Stimulated activated naive CD8-positive, alpha-beta T cell treated with anti-CD3 and anti-CD28 coated beads, Interleukin-15, Interleukin-2, amounts not matched to agents 100 U/mL and 50 U/mL, for 24 hours (primary cell): ENCODE measurements around the gene SEMA4A.
"Not testable (repeated sequence)": the region's sequence is repeated elsewhere in the genome, so short reads cannot be mapped to it uniquely, and the experiment has no call there.

ENCODE experiments used
- ATAC-seq: fragments of 150-1000 bp; cut with Tn5 transposase; one replicate; pipeline ENCODE4 v1.10.0; 2021
- DNase-seq: peaks from one replicate; pipeline ENCODE4 v3.0.0; 2021

Gene SEMA4A

DNA sequence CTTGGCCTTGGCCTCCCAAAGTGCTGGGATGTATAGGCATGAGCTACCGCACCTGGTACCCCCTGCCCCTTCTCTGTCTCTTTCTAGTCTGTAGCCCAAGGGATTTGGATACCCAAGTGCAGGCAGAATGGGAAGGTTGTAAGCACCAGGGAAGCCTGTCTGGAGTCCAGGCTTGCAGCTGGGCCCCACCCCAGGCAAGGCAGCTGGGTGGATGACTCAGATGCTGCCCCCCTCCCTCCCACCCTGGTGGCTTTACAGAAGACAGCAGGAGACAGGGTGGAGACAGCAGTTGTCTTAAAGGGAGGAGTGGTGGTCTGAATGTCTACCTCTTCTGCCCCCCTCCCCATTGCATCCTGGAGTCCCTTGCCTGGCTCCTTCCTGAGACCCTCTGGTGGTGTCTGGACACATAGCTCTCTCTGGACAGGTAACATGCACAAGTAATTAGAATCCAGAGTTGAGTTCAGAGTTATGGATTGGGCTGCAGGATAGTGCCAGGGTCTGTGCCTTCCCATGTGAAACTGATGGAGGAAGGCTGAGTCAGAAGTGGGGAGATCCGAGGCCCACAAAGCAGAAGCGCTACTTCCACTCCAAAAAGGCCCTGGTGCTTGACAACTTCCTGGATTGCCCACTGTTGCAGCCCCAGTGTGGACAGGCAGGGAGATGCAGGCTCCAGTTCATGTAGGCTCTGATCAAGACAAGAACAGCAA is 33.7 kb upstream of the SEMA4A start:
- DNase-seq, result no peak
- no peak for ATAC-seq

DNA sequence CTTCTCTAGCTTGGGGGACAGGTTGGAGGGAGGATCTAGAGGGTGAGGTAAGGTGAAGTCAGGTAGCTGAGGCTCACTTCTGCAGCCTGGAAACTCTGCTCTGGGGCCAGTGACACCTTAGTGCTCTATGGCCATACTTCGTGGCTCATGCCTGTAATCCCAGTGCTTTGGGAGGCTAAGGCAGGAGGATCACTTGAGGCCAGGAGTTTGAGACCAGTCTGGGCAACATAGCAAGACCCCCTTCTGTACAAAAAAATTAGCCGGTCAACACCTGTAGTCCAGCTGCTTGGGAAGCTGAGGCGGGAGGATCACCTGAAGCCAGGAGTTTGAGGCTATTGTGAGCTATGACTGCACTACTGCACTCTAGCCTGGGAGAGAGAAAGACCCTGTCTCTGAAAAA is 33.1 kb upstream of the SEMA4A start:
- DNase-seq (no peak), ATAC-seq (no peak)

DNA sequence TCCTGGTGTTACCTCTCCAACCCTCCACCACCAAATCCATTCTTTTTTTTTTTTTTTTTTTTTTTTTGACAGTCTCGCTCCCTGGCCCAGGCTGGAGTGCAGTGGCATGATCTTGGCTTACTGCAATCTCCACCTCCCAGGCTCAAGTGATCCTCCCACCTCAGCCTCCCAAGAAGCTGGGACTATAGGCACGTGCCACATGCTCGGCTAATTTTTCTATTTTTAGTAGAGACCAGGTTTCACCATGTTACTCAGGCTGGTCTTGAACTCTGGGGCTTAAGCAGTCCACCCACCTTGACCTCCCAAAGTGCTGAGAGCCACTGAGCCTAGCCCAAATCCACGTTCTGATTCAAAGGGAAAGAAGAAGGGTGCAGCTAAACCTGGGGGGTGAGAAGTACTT is 32.4 kb upstream of the SEMA4A start:
- not testable (repeated sequence) for ATAC-seq, DNase-seq

DNA sequence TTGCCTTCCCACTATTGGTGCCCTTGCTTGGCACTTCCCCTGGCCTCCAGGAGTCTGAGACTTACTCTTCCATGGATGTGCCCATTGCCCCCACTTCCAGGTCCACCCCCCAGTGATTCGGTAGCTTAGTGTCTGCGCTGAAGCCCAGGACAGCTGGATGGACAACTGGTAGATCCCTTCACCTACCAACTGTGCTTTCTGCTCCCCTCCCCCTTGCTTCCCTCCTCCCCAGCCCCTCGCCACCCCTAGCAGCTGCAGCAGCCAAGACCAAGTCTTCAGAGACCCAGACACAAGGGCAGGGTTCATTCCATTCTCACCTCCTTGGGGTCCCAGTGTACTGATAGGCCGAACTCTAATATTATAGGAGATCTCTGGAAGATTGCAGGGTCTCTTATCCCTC is 31.9 kb upstream of the SEMA4A start:
- no peak for ATAC-seq
- DNase-seq, result no peak

DNA sequence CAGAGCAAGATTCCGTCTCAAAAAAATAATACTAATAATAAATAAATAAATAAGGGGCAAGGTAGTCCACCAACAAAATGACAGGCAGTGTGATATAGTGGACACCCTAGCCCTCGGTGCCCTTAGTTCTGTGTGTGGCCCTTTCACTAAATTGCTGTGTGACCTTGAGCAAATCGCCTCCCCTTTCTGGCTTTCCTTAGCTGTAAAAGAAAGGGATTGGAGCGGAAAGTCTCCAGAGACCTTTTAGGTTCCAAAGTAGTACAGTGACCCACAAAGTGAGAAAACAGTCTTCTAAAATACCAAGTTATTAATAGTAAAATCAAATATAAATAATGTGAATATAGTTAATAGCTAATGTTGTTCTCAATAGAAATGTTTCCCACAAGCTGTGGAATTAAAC is 31.3 kb upstream of the SEMA4A start:
- DNase-seq (no peak), ATAC-seq (no peak)

DNA sequence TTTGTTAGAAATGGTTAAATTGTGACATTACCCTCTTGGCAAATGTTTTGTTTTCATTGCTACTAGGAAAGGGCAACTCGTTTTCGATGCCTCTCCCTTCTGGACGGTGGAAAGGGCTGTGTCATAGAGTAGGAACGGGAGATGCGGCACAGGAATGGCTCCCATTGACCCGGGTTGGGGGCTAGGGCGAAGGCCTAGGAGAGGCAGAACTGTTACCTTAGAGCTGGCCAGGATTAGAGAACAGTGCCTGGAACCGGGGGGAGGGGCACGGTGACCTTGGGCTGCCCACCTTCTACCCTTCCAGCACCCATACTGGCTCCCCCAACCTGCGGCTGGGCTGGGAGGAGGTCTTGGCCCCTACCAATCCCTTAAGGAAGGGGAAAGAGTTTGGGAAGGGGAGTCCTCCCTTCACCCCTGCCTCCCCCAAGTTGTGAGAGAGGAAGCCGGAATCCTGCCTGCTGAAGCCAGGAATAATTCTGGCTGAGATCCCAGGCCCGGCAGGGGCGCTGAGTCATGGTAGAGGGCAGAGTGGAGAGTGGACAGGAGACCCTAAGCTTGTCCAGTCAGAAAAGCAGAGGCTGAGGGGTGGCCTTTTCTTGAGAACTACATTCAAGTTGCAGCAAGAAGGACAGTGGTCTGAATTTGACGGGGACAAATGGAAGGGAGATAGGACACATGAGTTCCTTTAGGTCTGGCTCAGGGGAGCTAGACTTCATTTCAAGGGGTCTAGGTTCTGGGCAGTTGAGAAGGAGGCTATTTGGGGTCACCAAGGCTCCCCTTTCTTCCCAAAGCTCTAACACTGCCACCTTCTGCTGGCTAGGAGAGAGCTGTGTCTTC is 30.6 kb upstream of the SEMA4A start:
- ATAC-seq (no peak), DNase-seq (no peak)

DNA sequence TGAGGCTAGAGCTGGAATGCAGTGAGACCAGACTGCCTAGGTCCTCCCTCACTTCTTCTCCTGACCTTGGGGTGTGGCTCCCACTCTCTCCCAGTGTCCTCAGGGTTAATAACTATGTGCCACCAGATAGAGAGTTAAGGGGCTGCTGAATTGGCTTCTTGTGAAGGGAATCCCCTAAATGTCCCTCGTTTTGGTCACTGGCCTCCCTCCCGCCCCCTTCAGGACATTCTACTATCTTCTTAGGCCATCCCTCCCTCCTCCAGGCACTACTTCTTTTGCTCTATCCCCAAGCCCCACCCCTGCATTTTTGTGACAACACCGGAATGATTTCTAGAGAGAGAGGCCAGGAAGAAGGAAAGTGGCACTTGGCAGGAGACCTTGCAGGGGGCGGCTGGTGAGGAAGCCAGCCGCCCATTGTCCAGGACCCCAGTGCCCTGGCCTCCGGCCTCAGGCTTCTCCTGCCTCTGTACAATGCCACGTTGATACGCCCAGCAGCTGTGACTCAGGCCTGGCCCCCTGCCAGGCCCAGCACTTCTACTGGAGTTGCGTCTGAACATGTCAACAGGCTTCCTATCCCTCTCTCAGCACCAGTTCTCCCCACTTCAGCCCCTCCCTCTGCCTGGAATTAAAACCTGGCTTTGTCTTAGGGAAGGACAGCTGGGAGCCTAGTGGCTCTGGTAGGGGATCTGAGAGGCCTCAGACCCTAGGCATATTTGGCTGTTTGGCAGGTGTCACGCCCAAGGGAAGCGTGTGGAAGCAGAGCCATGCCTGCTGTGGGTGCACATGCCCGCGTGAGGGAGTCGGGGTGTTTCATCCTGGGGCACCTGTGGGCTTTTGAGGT is 29.8 kb upstream of the SEMA4A start:
- DNase-seq (peak; percentile 73), ATAC-seq (no peak)

DNA sequence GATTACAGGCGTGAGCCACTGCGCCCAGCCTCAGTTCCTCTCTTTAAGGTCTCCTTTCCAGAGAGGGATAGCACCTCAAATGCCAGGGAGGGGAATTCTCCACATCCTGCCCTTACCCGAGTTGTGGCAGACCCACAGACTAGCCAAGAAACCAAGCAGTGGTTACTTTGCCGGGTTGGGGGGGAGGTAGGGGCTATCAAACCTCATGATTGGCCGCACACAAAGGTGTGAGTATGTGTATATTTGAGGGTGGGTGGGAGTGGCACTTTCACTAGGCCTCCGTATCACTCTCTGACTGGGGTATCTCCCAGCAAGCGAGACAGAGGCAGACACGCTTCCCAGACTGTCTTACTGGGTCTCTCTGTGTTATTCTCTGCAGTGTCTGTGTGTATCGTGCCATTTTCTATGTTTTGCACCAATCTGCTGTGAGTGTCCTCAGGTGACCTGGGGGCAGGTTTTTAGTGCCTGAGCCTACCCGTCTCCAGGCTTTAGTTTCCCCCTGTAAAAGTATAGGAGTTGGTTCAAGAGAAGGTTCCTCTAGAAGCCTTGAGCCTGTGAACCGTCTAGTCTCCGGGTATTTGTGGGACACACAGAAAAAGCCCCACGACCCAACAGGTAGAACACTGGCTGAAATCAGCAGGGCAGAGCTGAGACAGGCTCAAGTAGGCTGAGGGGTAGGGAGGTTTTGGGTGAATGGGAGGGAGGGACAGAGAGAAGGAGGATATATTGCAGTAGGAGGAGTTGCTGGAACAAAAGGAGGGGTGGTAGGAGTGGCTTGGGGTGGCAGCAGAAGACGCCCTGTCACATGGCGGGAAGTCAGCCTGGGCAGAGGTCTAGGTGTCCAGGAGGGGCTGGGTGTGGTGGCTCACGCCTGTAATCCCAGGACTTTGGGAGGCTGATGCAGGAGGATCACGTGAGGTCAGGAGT is 28.6 kb upstream of the SEMA4A start:
- ATAC-seq, result peak; percentile 14

DNA sequence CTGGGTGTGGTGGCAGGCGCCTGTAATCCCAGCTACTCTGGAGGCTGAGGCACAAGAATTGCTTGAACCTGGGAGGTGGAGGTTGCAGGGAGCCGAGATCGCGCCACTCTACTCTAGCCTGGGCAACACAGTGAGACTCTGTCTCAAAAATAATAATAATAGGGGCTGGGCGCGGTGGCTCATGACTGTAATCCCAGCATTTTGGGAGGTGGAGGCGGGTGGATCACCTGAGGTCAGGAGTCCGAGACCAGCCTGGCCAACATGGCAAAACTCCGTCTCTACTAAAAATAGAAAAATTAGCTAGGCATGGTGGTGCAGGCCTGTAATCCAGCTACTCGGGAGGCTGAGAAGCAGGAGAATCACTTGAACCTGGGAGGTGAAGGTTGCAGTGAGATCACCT is 27.8 kb upstream of the SEMA4A start:
- DNase-seq, ATAC-seq: not testable (repeated sequence)

More for the DNA sequence above, 28.6 kb upstream of the SEMA4A start:
- peak; percentile 66 for DNase-seq

DNA sequence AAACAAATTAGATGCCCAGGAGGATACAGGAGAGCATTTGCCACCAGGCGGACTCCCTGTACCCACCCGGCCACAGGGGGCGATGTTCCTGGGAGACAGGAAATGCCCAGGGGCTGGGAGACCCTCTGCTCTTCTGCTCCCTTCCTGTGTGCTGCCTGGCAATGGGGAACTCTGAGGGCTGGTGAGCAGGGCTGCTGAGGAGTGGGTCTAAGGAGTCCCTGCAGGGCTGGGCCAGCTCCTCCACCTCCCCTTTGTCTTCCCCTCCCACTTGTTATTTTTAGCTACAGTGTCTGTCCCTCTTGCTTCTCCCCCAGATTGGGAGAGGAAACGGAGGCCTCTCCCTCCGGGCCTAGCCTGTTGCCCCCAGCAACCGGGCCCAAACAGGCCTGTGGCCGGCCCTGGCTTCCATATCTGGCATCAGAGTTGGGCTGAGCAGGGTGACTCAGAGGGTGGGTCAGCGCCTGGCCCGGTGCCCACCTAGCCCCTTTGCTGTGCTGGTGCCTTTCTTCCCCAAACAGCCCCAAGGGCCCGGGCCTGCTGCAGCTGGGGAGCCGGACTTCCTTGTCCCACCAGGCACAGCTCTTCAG is 27.2 kb upstream of the SEMA4A start:
- DNase-seq (peak; percentile 80), ATAC-seq (peak; percentile 51)

DNA sequence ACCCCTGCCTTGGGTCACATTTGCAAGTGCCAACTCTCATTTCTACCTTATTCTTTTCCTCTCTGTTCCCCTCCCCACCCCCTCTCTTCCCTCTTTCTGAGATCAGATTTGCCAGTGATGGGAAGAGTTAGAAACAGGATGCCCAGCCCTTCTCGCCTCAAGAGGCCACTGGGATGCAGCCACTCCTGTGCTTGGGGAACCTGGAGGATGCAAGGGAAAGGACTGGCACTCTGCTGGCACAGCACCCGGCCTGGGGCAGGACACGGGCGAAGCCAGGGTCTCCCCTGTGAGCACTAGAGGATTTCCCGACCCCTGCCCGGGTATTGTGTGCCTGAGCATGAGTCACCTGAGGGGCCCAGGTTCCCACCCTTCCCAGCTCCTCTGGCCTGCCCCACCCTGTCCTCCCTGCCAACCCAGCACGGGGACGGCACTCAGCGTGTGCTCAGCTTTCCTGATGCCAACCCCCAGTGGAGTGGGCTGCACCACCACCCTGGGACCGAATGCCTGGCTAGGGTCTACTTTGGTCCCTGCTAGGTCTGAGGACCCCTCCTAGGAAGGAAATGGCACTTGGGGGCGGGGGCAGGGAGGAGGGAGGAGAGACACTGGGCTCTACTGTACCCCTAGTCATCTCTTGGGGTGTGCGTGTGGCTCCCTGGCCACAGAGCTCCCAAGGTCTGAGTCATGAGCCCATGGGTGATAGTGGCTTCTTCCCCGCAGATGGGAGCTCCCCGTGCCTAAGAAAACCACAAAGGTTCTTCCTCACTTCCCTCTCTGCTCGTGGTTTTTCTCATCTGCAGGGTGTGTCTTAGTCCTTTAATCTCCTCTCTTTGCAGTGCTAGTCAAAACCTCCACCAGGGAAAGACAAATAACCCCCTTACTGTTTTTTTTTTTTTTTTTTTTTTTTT is 26.5 kb upstream of the SEMA4A start:
- ATAC-seq, result peak; percentile 85
- peak; percentile 86 for DNase-seq

DNA sequence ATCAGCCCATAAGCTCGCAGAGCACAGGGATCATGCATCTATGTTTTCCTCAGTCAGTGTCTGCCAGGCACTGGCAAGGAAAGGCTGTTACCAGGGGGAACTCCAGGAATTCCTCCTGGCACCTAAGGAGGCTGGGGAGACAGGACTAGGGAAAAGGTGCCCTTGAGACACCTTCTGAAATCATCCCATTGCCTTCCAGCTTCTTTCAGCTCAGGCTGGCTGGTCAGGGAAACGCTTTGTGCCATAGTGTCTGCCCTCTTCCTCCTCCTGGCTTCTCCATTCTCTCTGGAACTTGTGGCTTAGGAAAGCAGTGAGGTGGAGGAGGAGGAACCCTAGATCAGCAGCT is 25.1 kb upstream of the SEMA4A start:
- ATAC-seq (no peak), DNase-seq (no peak)

DNA sequence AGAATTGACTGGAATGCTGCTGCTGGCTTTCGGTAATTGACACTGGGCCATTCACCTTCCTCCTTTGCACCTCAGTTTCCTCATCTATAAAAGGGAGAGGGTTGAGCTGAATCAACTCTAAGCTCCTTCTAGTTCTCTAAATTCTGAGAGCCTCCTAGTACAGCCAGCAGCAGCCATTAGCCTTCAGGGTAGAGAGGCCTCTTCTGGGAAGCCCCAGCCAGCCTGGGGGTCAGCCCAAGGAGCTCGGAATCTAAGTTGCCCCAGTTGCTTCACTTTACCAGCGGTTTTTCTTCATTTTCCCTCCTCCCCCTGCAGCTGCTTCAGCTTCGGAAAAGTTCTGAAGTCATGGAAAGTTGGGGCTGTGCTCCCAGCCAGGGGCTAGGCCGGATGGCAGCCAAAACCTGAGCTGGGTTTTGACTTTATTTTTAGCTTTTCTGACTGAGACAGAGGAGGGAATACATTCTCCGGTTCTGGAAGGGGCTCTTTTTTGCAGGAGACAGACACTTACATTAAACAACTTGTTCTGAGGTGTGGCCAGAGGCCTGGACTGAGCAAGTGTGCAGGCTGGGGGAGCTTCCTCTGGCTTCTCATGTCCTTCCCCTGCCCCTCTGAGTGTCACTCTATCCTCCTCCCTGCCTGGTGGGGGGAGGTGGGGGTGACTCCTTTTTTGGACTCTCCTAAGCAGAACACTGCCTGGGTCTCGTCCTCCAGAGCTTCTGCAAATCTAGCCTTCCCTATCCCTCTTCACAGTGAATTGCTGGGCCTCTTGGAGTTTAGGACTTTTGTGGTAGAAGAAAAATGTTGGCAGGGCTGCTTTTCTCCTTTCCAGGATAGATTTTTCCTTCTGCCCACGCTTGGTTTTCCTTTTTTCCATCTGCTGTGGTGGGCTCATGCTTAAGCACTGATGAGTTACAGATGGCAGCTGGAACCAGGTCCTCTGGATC is 24.5 kb upstream of the SEMA4A start:
- ATAC-seq, result no peak
- no peak for DNase-seq

DNA sequence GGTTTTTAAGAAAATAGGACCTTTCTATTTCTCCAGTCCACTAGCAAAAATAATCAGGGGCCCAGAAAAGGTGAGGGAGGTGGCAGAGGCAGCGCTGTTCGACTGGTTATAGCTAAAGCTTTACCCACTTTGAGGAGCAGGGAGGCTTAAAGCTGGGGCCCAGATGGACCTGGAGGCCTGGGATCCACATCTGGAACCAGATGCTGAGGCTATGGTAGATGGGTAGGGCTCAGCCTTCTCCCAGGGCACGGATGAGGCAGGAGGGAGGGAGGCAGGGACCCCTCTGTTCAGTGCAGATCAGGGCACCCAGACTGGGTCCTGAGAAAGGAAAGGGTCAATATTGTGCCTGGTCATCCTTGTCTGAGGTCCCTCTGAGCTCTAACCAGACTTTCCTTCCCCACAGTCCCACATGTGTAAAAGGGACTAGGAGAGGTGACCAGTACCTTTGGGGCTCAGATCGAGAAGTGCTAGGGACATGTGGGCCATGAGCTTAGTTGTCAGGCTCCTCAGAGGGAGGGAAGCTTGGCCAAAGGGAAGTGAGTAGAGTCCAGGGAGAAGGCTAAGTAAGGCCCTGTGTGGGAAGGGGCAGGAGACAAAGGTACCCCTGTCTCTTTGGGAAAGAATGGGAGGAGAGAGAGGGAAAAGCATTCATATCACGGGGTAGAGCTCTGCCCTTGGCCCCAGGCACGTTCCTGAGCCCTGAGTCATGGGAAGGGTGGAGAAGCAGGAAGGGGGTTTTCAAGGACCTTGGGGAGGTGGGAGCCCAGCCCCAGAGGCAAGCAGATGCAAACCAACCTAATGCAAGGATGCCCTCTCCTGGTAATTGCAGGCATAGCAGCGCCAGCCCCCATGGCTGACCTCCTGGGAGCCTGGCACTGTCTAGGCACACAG is 23.5 kb upstream of the SEMA4A start:
- ATAC-seq (no peak), DNase-seq (peak; percentile 89)

DNA sequence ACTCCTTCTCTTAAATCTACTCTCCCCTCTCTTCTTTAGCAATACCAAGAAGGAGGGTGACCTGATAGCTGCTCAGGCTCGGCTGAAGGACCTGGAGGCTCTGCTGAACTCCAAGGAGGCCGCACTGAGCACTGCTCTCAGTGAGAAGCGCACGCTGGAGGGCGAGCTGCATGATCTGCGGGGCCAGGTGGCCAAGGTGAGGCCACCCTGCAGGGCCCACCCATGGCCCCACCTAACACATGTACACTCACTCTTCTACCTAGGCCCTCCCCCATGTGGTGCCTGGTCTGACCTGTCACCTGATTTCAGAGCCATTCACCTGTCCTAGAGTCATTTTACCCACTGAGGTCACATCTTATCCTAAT is 22.8 kb upstream of the SEMA4A start:
- ATAC-seq (no peak), DNase-seq (no peak)

DNA sequence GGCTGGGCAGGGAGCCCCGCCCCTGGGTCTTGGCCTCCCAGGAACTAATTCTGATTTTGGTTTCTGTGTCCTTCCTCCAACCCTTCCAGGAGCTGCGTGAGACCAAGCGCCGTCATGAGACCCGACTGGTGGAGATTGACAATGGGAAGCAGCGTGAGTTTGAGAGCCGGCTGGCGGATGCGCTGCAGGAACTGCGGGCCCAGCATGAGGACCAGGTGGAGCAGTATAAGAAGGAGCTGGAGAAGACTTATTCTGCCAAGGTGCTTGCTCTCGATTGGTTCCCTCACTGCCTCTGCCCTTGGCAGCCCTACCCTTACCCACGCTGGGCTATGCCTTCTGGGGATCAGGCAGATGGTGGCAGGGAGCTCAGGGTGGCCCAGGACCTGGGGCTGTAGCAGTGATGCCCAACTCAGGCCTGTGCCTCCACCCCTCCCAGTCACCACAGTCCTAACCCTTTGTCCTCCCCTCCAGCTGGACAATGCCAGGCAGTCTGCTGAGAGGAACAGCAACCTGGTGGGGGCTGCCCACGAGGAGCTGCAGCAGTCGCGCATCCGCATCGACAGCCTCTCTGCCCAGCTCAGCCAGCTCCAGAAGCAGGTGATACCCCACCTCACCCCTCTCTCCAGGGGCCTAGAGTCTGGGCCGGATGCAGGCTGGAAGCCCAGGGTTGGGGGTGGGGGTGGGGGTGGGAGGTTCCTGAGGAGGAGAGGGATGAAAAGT is 18.5 kb upstream of the SEMA4A start:
- DNase-seq (no peak), ATAC-seq (peak; percentile 25)
